ENCODE data around the gene LTB.

- no peak for TF ChIP-seq POLR2AphosphoS5 (IDR thresholded peaks at IDR 0.05; ENCODE audit: insufficient read depth, low read depth, low read length)
- TF ChIP-seq, protein P1, sequence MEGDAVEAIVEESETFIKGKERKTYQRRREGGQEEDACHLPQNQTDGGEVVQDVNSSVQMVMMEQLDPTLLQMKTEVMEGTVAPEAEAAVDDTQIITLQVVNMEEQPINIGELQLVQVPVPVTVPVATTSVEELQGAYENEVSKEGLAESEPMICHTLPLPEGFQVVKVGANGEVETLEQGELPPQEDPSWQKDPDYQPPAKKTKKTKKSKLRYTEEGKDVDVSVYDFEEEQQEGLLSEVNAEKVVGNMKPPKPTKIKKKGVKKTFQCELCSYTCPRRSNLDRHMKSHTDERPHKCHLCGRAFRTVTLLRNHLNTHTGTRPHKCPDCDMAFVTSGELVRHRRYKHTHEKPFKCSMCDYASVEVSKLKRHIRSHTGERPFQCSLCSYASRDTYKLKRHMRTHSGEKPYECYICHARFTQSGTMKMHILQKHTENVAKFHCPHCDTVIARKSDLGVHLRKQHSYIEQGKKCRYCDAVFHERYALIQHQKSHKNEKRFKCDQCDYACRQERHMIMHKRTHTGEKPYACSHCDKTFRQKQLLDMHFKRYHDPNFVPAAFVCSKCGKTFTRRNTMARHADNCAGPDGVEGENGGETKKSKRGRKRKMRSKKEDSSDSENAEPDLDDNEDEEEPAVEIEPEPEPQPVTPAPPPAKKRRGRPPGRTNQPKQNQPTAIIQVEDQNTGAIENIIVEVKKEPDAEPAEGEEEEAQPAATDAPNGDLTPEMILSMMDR (IDR thresholded peaks at IDR 0.05; ENCODE audit: extremely low read depth in 1 of 2, insufficient read depth in 1 of 2, low read depth in 1 of 2, low read length in 2 of 2): no peak
- TF ChIP-seq EZH2 (IDR thresholded peaks at IDR 0.05; ENCODE audit: borderline replicate concordance, low read depth, low read length, severe bottlenecking): no peak
- TF ChIP-seq POLR2A (IDR thresholded peaks at IDR 0.05; ENCODE audit: low read depth, low read length): no peak
- no peak for TF ChIP-seq JUN (IDR thresholded peaks at IDR 0.05; ENCODE audit: borderline replicate concordance, insufficient read depth, insufficient read length, low read depth)
- no peak for TF ChIP-seq MYC (IDR thresholded peaks at IDR 0.05; ENCODE audit: low read depth, low read length)
- TF ChIP-seq FOS (IDR thresholded peaks at IDR 0.05; ENCODE audit: borderline replicate concordance, insufficient read depth, low read length): no peak
- TF ChIP-seq GATA2 (IDR thresholded peaks at IDR 0.05; ENCODE audit: insufficient read depth, insufficient read length, low read depth, low read length): no peak
Measured at GRCh38 chr6:31573239-31574105, 8.8 kb downstream of the LTB start.
